ENCODE data around the gene TPPP.
A peak's percentile ranks its signal among the peaks of the same experiment; 100 is the strongest.
"Not testable (repeated sequence)": the region's sequence is repeated elsewhere in the genome, so short reads cannot be mapped to it uniquely, and the experiment has no call there.

The TPPP gene

GRCh38 chr5:678521-678920, 14.6 kb downstream of the TPPP start:
- not testable (repeated sequence) for H3K9me3 ChIP-seq (ENCODE audit: insufficient read depth, low read length); H3K4me3 ChIP-seq (ENCODE audit: insufficient read length, low read depth)

GRCh38 chr5:677131-678101, 15.7 kb downstream of the TPPP start:
- no peak for DNase-seq (ENCODE audit: low read depth, low spot score)
- no peaks in the 10 kb centered on the region for H3K27me3 ChIP-seq (ENCODE audit: insufficient read depth, insufficient read length)
- no peaks in the 10 kb centered on the region for H3K36me3 ChIP-seq (ENCODE audit: insufficient read depth, insufficient read length, low read length)
- H3K9me3 ChIP-seq (ENCODE audit: insufficient read depth, low read length) = no peaks in the 10 kb centered on the region
- H3K9ac ChIP-seq (ENCODE audit: insufficient read length, low read depth) = no peak overlapping the region
- no peak for TF ChIP-seq ZNF274 (IDR thresholded peaks at IDR 0.05; ENCODE audit: low read depth, low read length)
- TF ChIP-seq SUZ12 (IDR thresholded peaks at IDR 0.05; ENCODE audit: extremely low read depth, insufficient read depth, insufficient read length) = no peak
- TF ChIP-seq YY1 (IDR thresholded peaks at IDR 0.05; ENCODE audit: insufficient read depth, insufficient read length) = no peak
- H3K4me1 ChIP-seq (ENCODE audit: insufficient read depth, insufficient read length) = peaks cover 10% of the 10 kb centered on the region
- H3K4me3 ChIP-seq (ENCODE audit: insufficient read length, low read depth) = no peak overlapping the region

More at GRCh38 chr5:678521-678920, 14.6 kb downstream of the TPPP start:
- not testable (repeated sequence) for H3K4me1 ChIP-seq (ENCODE audit: insufficient read depth, insufficient read length); DNase-seq (ENCODE audit: low read depth, low spot score); H3K36me3 ChIP-seq (ENCODE audit: insufficient read depth, insufficient read length, low read length); H3K27me3 ChIP-seq (ENCODE audit: insufficient read depth, insufficient read length); H3K9ac ChIP-seq (ENCODE audit: insufficient read length, low read depth)

GRCh38 chr5:676699-677076, 16.5 kb downstream of the TPPP start:
- Histone ChIP-seq H3K9me3 (ENCODE audit: insufficient read depth, low read length) (no peaks in the 10 kb centered on the region), H3K4me3 (ENCODE audit: insufficient read length, low read depth) (no peak overlapping the region), H3K36me3 (ENCODE audit: insufficient read depth, insufficient read length, low read length) (no peaks in the 10 kb centered on the region), H3K4me1 (ENCODE audit: insufficient read depth, insufficient read length) (peaks cover 13% of the 10 kb centered on the region), H3K9ac (ENCODE audit: insufficient read length, low read depth) (no peak overlapping the region), H3K27me3 (ENCODE audit: insufficient read depth, insufficient read length) (no peaks in the 10 kb centered on the region)
- no peak for DNase-seq (ENCODE audit: low read depth, low spot score)
- TF ChIP-seq YY1 (IDR thresholded peaks at IDR 0.05; ENCODE audit: insufficient read depth, insufficient read length) (no peak), ZNF274 (IDR thresholded peaks at IDR 0.05; ENCODE audit: low read depth, low read length) (no peak)

- DNase-seq (ENCODE audit: low read depth, low spot score) = no peak
- Histone ChIP-seq H3K9me3 (ENCODE audit: insufficient read depth, low read length) (no peaks in the 10 kb centered on the region), H3K9ac (ENCODE audit: insufficient read length, low read depth) (no peak overlapping the region), H3K27me3 (ENCODE audit: insufficient read depth, insufficient read length) (no peaks in the 10 kb centered on the region), H3K4me3 (ENCODE audit: insufficient read length, low read depth) (no peak overlapping the region), H3K36me3 (ENCODE audit: insufficient read depth, insufficient read length, low read length) (no peaks in the 10 kb centered on the region), H3K4me1 (ENCODE audit: insufficient read depth, insufficient read length) (peaks cover 13% of the 10 kb centered on the region)
- TF ChIP-seq ZNF274 (IDR thresholded peaks at IDR 0.05; ENCODE audit: low read depth, low read length) (no peak), YY1 (IDR thresholded peaks at IDR 0.05; ENCODE audit: insufficient read depth, insufficient read length) (no peak), SUZ12 (IDR thresholded peaks at IDR 0.05; ENCODE audit: extremely low read depth, insufficient read depth, insufficient read length) (no peak)
Measured at GRCh38 chr5:675871-676698, 17.1 kb downstream of the TPPP start.

GRCh38 chr5:675111-675870, 17.9 kb downstream of the TPPP start:
- TF ChIP-seq YY1 (IDR thresholded peaks at IDR 0.05; ENCODE audit: insufficient read depth, insufficient read length) (no peak), SUZ12 (IDR thresholded peaks at IDR 0.05; ENCODE audit: extremely low read depth, insufficient read depth, insufficient read length) (no peak), ZNF274 (IDR thresholded peaks at IDR 0.05; ENCODE audit: low read depth, low read length) (no peak)
- DNase-seq (ENCODE audit: low read depth, low spot score) = no peak

GRCh38 chr5:674630-675011, 18.5 kb downstream of the TPPP start:
- Histone ChIP-seq H3K4me1 (ENCODE audit: insufficient read depth, insufficient read length) (peaks cover 14% of the 10 kb centered on the region), H3K4me3 (ENCODE audit: insufficient read length, low read depth) (no peak overlapping the region), H3K9ac (ENCODE audit: insufficient read length, low read depth) (peak overlapping the region; percentile 32), H3K9me3 (ENCODE audit: insufficient read depth, low read length) (no peaks in the 10 kb centered on the region), H3K36me3 (ENCODE audit: insufficient read depth, insufficient read length, low read length) (no peaks in the 10 kb centered on the region), H3K27me3 (ENCODE audit: insufficient read depth, insufficient read length) (no peaks in the 10 kb centered on the region)
- TF ChIP-seq ZNF274 (IDR thresholded peaks at IDR 0.05; ENCODE audit: low read depth, low read length) = no peak
- TF ChIP-seq YY1 (IDR thresholded peaks at IDR 0.05; ENCODE audit: insufficient read depth, insufficient read length) = no peak
- TF ChIP-seq SUZ12 (IDR thresholded peaks at IDR 0.05; ENCODE audit: extremely low read depth, insufficient read depth, insufficient read length) = no peak
- no peak for DNase-seq (ENCODE audit: low read depth, low spot score)

More at GRCh38 chr5:675111-675870, 17.9 kb downstream of the TPPP start:
- no peak overlapping the region for H3K9ac ChIP-seq (ENCODE audit: insufficient read length, low read depth)
- no peaks in the 10 kb centered on the region for H3K9me3 ChIP-seq (ENCODE audit: insufficient read depth, low read length)
- peaks cover 13% of the 10 kb centered on the region for H3K4me1 ChIP-seq (ENCODE audit: insufficient read depth, insufficient read length)
- H3K36me3 ChIP-seq (ENCODE audit: insufficient read depth, insufficient read length, low read length) = no peaks in the 10 kb centered on the region
- no peak overlapping the region for H3K4me3 ChIP-seq (ENCODE audit: insufficient read length, low read depth)
- H3K27me3 ChIP-seq (ENCODE audit: insufficient read depth, insufficient read length) = no peaks in the 10 kb centered on the region
